Peyer's patch (tissue), 4 donors: ENCODE measurements around the gene INO80B. TPM values are rescaled to one million over a fixed set of nuclear protein-coding genes. Genes with fewer than 3 reads are reported as not detected.
A peak's percentile ranks its signal among the peaks of the same experiment; 100 is the strongest.
"Not testable (repeated sequence)": the region's sequence is repeated elsewhere in the genome, so short reads cannot be mapped to it uniquely, and the experiment has no call there.

Source experiments
- DNase-seq, 3 donors: peaks; one replicate each; pipeline ENCODE4 v3.0.0-alpha.2; 2017 to 2019
- H3K27ac ChIP-seq, 4 donors: fragments of 200-600 bp; sonication (generic); one replicate each; pipeline ENCODE4 v1.5.1; 2016 to 2019
- H3K27me3 ChIP-seq, 2 donors: fragments of 200-600 bp; sonication (generic); one replicate each; pipeline ENCODE4 v1.5.1; 2019
- H3K36me3 ChIP-seq, 3 donors: fragments of 200-600 bp; sonication (generic); one replicate each; pipeline ENCODE4 v1.5.1; 2016 to 2019
- H3K4me1 ChIP-seq, 4 donors: fragments of 200-600 bp; sonication (generic); one replicate each; pipeline ENCODE4 v1.5.1; 2016 to 2019
- H3K4me3 ChIP-seq, 4 donors: fragments of 200-600 bp; sonication (generic); 1 replicate in 3 of 4; 2 replicates in 1 of 4; pipeline ENCODE4 v1.5.1; 2016 to 2019; ENCODE audit warnings: mild to moderate bottlenecking in 1 of 4
- H3K9me3 ChIP-seq, 4 donors: fragments of 200-600 bp; sonication (generic); one replicate each; pipeline ENCODE4 v1.5.1; 2016 to 2019; ENCODE audit warnings: mild to moderate bottlenecking in 1 of 4
- CTCF ChIP-seq, 6 experiments: fragments of 450-650 bp in 4 of 6; fragments of 200-600 bp in 2 of 6; sonication (generic) in 1 of 6; IDR thresholded peaks; one replicate each; pipeline ENCODE4 v1.5.1; 2017 to 2019; ENCODE audit warnings: antibody characterized with exemption in 6 of 6, mild to moderate bottlenecking in 3 of 6, moderate library complexity in 1 of 6
- POLR2A ChIP-seq, 2 donors: fragments of 450-650 bp; IDR thresholded peaks; one replicate each; pipeline ENCODE4 v1.5.1; 2017; ENCODE audit warnings: antibody characterized with exemption in 2 of 2, mild to moderate bottlenecking in 2 of 2, moderate library complexity in 2 of 2
- total RNA-seq, 4 donors: library from RNA; depleted of rRNA; stranded (reverse); fragments of >200 nt; gene quantifications; one replicate each; pipeline ENCODE4 v1.1.0, GENCODE V29; 2016

Gene INO80B
- total RNA-seq, 4 donors from 2014 or later: 5.4 to 83.3 (median 41.8) TPM

GRCh38 chr2:74441690-74442482 is 13.0 kb upstream of the INO80B start, which contains the start of gene RTKN:
Gene RTKN (minus strand): TSS chr2:74441937. CDS start chr2:74441816, 121 bp downstream.
- no peaks in the 10 kb centered on the region for H3K36me3 ChIP-seq
- no peaks in the 10 kb centered on the region for H3K9me3 ChIP-seq
- peak within 1 kb of the TSS; percentile 63 to 96 (median 90) for H3K27ac ChIP-seq
- TF ChIP-seq CTCF (IDR thresholded peaks at IDR 0.05): peak in 3 of 6 experiments; percentile 24 to 48 (median 40)
- TF ChIP-seq POLR2A (IDR thresholded peaks at IDR 0.05): peak; percentile 83 to 94
- no peaks in the 10 kb centered on the region for H3K27me3 ChIP-seq
- DNase-seq: peak in 2 of 3 donors; percentile 80 to 89
- peak within 1 kb of the TSS; percentile 47 to 77 (median 52) for H3K4me3 ChIP-seq
- peaks cover 0 to 29% (median 14%) of the 10 kb centered on the region in 4 donors for H3K4me1 ChIP-seq

- not testable (repeated sequence) for H3K9me3 ChIP-seq, H3K36me3 ChIP-seq, DNase-seq, H3K27me3 ChIP-seq
- Histone ChIP-seq H3K4me3 (peak overlapping the region in 3 of 4 donors; percentile 47 to 77 (median 52)), H3K27ac (peak overlapping the region in 3 of 4 donors; percentile 89 to 96 (median 91)), H3K4me1 (peaks cover 0 to 27% (median 14%) of the 10 kb centered on the region in 4 donors)
These were observed 12.2 kb upstream of the INO80B start for GRCh38 chr2:74442483-74443297.

- Histone ChIP-seq H3K4me3 (no peak overlapping the region), H3K36me3 (no peaks in the 10 kb centered on the region), H3K4me1 (peaks cover 0 to 22% (median 9%) of the 10 kb centered on the region in 4 donors), H3K27ac (no peak overlapping the region), H3K27me3 (no peaks in the 10 kb centered on the region), H3K9me3 (no peaks in the 10 kb centered on the region)
- TF ChIP-seq POLR2A (IDR thresholded peaks at IDR 0.05) (no peak), CTCF (IDR thresholded peaks at IDR 0.05) (no peak)
- DNase-seq: no peak
These were observed 10.2 kb upstream of the INO80B start for GRCh38 chr2:74444498-74445318.

- Histone ChIP-seq H3K27ac (peak overlapping the region in 1 of 4 donors; percentile 46), H3K4me3 (no peak overlapping the region), H3K4me1 (peaks cover 0 to 10% (median 0%) of the 10 kb centered on the region in 4 donors), H3K9me3 (no peaks in the 10 kb centered on the region), H3K27me3 (no peaks in the 10 kb centered on the region), H3K36me3 (no peaks in the 10 kb centered on the region)
- DNase-seq: no peak
- TF ChIP-seq POLR2A (IDR thresholded peaks at IDR 0.05) (no peak), CTCF (IDR thresholded peaks at IDR 0.05) (no peak)
These were observed 7.5 kb upstream of the INO80B start for GRCh38 chr2:74447230-74447999.

- no peak overlapping the region for H3K4me3 ChIP-seq
- no peak for TF ChIP-seq POLR2A (IDR thresholded peaks at IDR 0.05)
- TF ChIP-seq CTCF (IDR thresholded peaks at IDR 0.05): no peak
- H3K9me3 ChIP-seq: no peaks in the 10 kb centered on the region
- H3K27me3 ChIP-seq: no peaks in the 10 kb centered on the region
- no peak overlapping the region for H3K27ac ChIP-seq
- peaks cover 0 to 6% (median 0%) of the 10 kb centered on the region in 4 donors for H3K4me1 ChIP-seq
- DNase-seq: no peak
- H3K36me3 ChIP-seq: no peaks in the 10 kb centered on the region
These were observed 6.1 kb upstream of the INO80B start for GRCh38 chr2:74448771-74449170.
